Head of caudate nucleus (tissue), 42 donors: ENCODE results near the gene TEDC1.

Experiments
- DNase-seq, 42 donors: peaks; one replicate each; pipeline versions ENCODE4 v3.0.0 to v3.0.0-alpha.2; 2020 to 2021; ENCODE audit warnings: mixed read lengths in 7 of 42
- intact Hi-C: fragments of 100-400 bp; cut with DNase I; formaldehyde crosslinking; loops from one replicate; pipeline ENCODE4 v1.15.0; 2022

TEDC1 gene

DNA sequence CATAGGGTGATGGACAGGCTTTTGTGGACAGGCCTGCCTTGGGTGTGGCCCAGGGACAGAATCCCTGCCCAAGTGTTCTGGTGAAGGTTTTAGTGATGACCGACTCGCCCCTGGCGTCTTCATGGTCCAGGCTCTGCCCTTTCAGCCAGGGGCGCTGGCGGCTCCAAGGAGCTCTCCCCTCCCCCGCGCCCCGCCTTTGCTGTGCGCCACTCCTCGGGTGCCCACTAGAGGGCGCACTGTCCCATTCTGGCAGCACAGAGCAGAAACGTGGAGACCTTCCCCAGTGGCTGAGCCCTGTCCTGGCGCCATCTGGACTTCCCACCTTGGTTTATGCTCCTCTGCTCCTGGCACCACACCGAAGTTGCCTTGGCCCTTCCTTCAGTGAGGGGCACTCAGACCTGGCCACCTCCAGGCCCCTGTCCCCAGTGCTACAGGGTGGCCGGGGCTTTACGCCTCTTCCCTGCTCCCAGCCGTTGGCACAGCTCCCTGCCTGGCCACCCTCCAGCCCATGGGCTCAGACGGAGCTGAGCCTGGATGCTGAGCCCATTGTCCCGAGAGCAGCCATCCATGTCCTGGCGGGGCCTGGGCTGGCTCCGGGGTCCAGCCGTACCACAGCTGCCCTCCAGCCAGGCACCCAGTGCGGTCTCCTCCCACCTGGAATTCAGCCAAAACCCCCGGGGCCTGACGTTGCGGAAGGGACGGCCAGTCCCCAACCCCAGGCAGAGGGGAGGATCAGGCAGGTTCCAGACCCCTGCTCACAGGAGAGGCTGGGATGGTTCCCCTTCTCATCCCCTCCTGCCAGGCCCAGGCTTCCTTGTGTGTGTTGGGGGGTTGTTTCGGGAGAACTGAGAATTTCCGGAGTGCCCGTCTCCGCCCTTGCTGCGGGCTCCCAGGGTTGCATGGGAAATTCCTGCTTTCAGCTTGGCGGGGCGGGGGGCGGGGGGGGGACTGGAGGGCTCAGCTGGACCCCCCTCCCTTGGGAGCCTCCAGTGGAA lies 9.9 kb upstream of the TEDC1 start:
- DNase-seq = peak; percentile 80 to 96 (median 90)
- intact Hi-C loops = loop anchor here (5.0 kb wide), 1 partner anchor 114 kb away; no protein-coding TSS in a partner anchor

DNA sequence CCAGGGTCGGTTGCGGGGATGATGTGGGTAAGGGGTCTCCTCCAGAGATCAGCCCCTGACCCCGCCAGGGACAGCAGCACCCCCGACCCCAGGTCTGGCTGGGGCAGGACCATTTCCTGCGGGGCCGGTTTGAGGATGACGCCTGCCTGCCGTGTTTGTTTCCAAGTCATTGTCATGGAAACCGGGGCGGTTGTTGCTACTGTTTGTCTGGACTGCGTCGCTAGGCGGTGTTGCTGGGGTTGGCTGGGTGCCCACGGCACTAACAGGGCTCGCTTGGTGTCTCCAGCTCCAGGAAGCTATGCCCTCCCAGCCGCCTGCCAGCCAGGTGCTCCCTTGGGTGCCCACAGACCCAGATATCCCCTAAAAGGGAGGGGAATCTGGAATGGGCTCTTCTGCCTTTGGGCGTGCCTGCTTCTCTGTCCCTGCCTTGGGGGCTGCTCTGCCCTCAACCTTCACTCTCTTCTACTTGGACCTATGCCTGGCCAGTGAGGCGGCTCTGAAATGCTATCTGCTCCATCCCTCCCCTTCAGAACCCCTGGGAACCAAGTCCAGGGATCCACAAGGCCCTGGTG lies 9.1 kb upstream of the TEDC1 start:
- intact Hi-C loops = loop anchor here (5.0 kb wide), 1 partner anchor 115 kb away; no protein-coding TSS in a partner anchor
- peak; percentile 66 to 89 (median 81) for DNase-seq

DNA sequence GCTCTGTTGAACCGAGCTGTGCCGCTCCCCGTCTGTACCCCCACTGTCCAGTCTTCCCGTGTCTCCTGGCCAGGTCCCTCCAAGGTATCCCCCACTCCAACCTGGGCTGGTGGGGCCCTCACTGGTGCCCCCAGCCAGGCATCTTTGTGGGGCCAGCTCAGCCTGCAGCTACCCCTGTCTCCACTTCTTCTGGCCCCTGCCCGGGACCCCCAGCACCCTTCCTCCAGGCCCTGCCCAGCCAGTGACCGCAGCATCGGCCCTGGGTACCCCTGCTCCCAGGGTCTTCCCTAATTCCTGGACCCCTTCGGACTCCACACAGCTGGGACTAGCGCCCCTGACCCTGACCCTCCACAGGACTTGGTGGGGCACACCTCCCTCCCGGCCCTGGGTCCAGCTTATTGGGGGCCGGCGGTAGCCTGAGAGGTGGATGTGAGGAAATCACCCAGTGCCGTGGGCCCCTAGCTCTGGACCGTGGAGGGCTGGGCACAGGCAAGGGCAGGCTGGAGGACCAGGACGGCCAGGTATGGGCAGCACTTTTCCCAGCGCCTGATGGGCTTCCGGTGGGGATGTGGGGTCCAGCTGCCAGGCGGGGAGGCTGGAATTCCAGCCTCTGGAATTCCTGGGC lies 8.4 kb upstream of the TEDC1 start:
- intact Hi-C loops = loop anchor here (5.0 kb wide), 1 partner anchor 115 kb away; no protein-coding TSS in a partner anchor

DNA sequence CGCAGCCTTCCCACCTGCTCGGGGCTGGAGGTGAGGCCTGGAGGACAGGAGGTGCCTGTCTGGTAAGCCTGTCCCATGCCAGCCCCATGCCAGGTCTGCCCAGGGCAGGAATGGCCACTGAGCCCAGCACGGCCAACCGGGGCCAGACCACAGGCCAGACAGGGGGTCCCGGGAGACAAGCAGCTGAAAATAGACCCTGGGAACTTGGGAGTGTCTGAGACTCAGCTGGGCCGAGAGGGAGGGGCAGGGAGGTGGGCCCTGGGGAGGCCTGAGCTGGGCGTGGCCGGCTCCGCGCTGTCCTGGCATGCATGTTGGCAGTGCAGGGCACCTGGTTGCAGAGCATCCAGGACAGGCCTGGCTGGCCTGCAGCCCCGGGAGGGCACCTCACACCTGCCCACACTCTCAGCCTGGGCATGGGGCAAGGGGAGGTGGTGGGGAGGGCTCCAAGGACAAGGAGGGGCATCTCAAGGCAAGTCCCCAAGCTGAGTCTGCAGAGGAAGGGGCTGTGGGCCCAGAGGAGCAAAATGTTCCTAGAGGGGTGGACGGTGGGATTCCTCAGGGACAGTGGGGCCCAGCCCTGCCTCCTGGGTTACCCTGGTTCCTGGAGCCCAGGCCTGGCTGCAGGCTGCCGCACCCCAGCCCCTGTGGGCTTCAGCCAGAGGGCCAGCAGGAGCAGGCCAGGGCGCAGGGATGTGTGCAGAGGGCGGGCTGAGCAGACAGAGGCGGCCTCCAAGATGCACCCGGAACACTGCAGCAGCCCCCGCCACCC lies 7.6 kb upstream of the TEDC1 start:
- no peak for DNase-seq
- intact Hi-C loops = loop anchor here (5.0 kb wide), 1 partner anchor 116 kb away; no protein-coding TSS in a partner anchor

More for the DNA sequence above, 8.4 kb upstream of the TEDC1 start:
- no peak for DNase-seq

DNA sequence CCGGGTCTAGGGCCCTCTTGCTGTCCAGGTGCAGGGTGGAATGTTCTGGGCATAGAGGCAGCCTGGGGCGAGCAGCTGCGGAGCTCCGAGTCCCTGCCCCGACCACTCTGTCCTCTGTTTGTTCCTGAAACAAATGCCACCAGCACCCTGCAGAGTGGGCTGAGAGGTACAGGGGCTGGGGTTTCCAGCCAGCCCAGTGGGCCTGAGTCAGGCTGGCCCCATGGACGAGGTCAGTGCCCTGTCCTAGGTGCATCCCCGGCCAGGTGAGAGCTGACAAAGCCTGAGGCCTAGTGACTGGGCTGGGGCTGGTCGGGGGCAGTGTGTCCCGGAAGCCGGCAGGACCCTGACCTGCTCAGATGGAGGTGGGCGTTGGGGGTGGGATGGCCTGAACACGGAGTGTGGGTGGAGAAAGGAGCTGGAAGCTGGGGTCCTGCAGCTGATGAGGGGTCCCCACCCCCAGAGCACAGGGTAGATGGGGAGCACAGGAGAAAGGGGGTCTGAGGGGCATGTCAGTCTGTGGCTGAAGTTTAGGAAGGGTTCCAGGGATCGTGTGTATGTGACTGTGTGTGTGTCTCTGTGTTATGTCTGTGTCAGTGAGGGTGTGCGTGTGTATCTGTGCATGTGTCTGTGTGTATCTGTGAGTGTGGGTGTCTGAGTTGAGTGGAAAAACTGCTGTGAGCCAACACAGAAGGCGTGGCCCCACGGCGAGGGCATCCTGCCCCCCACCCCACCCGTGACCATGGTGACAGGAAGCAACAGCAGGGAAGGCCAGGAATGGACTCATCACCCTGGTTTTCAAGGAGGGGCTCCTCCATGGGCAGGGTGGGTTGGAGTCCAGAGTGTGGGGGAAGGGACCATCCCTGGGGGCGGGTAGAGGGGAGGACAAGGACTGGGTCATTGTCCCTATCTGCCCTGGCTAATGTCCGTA lies 6.7 kb upstream of the TEDC1 start:
- DNase-seq = no peak
- intact Hi-C loops = loop anchor here (5.0 kb wide), 1 partner anchor 117 kb away; no protein-coding TSS in a partner anchor

DNA sequence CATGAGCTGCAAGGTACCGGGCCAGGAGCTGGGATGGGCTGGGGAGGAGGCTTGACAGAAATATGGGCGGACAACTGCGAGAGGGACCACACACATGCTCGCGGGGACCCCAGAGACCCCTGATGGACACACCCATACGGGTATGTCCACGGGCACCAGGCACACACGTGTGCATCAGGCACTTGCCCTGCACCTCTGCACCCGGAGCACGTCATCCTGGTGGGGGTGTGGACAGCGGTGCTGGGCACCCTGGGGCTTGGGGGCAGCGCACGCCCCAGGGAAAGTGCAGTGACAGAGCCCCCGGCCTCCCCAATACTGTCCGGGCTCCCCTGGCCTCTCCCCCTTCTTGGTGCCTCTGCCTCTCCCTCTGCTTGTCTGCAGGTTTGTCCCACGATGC lies 6.1 kb upstream of the TEDC1 start:
- intact Hi-C loops = loop anchor here (5.0 kb wide), 1 partner anchor 118 kb away; no protein-coding TSS in a partner anchor
- no peak for DNase-seq

DNA sequence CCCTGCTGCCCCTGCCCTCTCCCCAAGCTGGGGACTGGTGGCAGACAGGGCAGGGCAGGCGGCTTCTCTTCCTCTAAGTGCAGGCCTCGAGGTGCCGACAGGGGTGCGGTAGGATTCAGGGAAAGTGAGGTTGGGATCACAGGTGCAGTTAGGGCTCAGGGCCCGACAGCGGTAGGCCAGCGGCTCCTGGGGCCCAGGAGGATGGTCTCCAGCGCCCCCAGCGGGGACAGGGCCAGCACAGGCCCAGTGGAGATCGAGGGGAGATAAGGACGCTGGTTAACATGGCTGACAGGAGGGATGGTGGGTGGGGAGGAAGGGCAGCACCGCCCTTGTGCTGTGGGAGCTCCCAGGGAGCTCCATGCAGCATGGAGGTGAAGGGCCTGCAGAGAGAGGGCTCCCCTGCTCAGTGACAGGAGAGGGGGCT lies 5.3 kb upstream of the TEDC1 start:
- DNase-seq = peak in 4 of 42 donors; percentile 22 to 71 (median 39)
- intact Hi-C loops = no loop called here

DNA sequence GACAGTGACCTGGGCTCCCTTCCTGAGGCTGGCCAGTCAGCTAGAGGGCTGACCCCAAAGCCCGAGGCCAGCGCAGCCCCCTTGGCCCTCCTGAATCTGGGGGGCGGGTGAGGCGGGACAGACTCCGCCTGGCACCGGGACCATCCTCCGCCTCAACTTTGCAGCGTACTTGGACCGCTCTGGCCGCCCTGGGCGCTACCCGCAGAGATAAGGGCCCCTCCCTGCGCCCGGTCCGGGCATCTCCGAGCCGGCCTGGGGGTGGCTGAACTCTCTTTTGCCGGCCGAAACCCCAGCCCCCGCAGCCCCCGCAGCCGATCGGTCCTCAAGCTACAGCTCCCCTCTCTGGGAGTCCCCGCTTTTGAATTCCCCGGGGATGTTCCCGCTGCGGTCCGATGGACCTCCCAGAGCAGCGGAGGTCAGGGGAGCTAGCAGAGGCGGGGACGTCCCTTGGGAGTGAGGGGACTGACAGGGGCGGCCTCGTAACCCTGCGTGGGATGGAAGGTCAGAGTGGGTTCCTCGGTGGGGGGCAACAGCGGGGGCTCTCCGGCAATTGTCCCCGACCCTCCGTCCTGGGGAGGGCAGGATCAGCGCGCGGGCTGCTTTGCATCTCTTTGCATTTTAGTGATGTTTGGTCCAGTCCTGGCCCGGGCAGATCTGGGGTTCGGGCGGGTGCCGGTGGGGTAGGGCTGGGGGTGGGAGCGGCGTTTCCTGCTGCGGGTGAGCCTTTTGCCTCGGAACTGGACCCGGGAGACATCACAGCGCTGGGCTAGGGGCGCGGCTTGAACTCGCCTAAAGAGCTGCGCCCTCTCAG lies 4.7 kb upstream of the TEDC1 start, which contains the start of gene CRIP1:
TSS of gene CRIP1 (plus strand) at position 724 of the 811 bp plus-strand sequence. CDS start 374 bp downstream, outside the sequence.
- intact Hi-C loops = no loop called here
- DNase-seq = no peak

DNA sequence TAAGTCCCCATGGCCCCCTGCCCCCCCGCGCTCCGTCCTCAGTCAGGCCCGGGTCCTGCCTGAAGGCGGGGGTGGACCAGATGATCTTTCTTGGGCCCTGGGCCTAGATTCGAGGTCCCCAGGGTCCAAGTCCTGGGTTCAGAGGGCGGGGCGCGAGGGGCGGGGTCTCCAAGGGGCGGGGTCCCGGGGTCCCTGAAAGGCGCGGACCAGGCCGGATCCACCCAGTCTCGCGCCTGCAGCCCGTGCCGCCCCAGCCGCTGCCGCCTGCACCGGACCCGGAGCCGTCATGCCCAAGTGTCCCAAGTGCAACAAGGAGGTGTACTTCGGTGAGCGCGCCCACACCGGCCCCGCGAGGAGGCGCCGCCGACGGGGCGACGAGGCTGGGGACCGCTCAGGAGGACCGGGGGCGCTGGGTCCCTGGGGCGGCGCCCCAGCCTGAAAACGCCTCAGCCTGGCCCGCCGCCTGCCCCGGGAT lies 4.0 kb upstream of the TEDC1 start:
- no peak for DNase-seq
- intact Hi-C loops = no loop called here

DNA sequence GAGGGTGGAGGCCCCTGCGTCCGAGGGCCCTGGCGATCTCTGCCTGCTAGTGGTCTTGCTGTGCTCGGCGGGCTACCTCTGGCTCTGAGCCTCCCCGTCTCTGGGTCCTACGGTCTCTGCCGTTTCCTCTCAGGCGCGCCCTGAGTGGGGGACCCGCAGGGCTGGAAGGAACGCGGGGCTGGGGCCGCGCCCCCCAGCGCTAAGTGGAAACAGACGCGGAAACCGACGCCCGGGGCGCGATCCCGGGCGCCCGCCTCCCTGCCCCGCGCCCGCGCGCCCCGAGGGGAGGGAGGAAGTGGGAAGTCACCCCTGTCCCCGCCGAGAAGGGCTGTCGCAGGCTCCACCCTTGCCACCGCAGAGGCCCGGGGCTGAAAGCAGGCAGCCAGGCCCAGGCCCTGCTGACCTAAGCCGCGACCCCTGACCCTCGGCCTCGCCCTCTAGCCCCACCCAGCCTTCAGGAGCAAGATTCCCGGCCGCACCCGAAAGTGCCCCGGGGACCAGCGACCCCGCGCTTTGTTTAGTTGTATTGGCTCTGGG lies 3.5 kb upstream of the TEDC1 start:
- DNase-seq = no peak
- intact Hi-C loops = no loop called here

DNA sequence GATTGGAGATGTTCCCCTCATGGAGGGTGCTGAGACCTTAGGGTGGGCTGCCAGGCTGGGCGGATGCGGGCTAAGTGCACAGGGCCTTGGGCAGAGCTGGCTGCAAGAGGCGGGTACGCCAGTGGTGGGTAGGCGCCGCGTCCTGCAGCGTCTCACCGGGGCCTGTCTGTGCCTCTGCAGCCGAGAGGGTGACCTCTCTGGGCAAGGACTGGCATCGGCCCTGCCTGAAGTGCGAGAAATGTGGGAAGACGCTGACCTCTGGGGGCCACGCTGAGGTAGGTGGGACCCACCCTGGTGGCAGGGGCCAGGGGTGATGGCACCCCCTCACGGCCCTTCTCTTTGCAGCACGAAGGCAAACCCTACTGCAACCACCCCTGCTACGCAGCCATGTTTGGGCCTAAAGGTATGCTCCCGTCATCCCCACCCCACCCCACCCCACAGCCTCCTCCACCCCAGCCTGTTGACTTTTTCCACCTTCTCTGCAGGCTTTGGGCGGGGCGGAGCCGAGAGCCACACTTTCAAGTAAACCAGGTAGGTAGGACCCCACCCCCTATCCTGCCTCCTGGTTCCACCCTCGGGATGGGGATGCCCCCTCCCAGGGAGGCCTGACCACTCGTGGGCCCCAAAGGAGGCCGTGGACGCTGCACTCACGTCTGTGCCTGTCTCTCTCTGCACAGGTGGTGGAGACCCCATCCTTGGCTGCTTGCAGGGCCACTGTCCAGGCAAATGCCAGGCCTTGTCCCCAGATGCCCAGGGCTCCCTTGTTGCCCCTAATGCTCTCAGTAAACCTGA lies 2.9 kb upstream of the TEDC1 start:
- intact Hi-C loops = no loop called here

DNA sequence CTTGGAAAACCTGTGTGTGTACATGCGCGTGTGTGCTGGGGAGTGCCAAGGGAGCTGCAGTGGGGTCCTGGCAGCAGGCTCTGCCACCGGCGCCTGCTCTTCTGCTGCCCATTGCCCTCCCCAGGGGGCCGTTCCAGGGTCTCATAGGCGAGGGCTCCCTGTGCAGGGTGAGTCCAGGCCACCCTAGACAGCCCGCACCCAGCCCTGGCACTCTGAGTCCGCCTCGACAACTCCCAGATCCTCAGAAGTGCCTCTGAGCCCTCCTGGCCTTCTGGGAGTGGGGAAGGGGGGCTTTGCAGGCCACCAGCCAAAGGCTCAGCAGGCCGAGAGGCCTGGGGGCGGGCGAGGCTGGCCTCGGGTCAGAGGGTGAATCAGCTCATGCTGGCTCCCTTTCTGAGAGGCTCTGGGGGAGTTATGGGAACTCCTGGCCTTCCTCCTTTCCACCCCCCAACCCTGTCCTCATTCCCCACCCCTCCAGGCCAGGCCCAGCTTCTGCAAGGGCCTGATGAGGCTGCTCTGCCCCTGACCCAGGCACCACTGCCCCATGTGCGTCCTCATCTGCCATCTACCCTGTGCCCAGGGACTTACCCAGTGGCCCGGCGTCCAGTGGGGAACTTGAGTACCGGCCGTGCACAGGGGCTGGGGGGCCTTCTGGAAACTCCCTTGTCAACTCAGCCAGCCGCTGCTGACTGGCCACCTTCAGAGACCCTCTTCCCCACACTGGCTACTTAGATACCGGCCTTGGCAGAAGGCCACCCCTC lies 2.1 kb upstream of the TEDC1 start:
- no peak for DNase-seq
- intact Hi-C loops = no loop called here

More for the DNA sequence above, 2.9 kb upstream of the TEDC1 start:
- DNase-seq = no peak

DNA sequence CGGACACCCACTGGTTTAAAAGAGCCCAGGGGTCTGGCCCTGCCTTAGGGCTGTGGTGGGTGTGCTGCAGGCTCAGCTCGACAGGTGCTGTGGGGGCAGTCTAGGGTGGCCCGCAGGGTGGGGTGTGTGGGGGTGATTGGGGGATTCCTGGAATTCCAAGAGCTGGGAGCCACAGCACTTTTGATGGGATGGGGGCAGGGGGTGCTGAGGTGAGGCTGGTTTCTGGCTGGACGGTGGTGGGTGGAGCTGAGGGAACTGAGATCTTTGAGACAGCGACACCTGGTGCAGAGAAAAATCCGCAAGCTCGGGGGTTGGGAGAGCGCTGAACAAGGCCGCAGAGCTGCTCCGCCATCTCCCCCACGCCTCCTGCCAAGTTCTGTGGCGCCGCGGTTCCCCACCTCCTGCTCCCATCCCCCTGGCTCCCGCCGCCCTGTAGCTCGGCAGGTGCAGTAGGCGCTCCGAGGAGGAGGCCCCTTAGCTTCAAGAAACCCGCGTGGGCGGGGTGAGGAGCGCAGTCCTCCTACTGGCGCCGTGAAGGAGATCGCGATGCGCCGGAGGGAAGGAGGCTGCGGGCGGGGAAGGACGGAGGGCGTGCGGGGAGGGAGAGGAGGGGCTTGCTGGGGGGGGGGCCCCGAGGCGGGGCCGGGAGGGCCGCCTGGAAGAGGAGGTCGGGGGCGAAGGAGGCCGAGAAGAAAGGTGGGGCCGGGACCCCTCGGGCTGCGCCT lies 1.3 kb upstream of the TEDC1 start:
- intact Hi-C loops = loop anchor here (5.0 kb wide), 1 partner anchor 38 kb away; the partner anchor contains the start of gene TMEM121
- peak; percentile 71 to 97 (median 88) for DNase-seq

DNA sequence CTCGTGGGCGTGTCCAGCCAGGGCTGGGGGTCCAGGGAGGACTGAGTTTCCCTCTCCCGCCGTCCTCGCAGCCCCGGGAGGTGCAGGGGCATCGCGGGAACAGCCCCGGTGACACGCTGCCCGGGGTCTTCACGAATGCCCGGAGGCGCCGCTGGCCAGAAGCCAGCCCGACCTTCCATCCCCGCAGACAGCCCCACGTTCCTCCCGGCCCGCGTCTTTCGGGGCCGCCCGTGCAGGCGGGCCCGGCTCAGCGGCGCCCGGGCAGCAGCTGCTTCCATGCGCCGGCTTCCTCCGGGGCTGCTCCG lies 827 bp upstream of the TEDC1 start:
- intact Hi-C loops = loop anchor here (5.0 kb wide), 1 partner anchor 37 kb away; the partner anchor contains the start of gene TMEM121
- peak in 3 of 42 donors; percentile 46 to 62 (median 55) for DNase-seq
